ENCODE measurements around the gene SGMS1. TPM values are rescaled to one million over a fixed set of nuclear protein-coding genes. Genes with fewer than 3 reads are reported as not detected.

SGMS1 gene
- total and polyA plus RNA-seq, 2 experiments from 2014 or later, result 15.0 to 34.7 TPM

- no peak for TF ChIP-seq ZNF462 (CRISPR knock-in tag; IDR thresholded peaks at IDR 0.05)
Observed at GRCh38 chr10:50390302-50390701, 233.5 kb downstream of the SGMS1 start (continued).

GRCh38 chr10:50388181-50388580 is 235.6 kb downstream of the SGMS1 start:
- Histone ChIP-seq H2AFZ (no peak overlapping the region), H3K27ac (ENCODE audit: low read depth) (no peak overlapping the region), H3F3A (replicated peaks; ENCODE audit: low read depth) (no peaks in the 10 kb centered on the region), H3K27me3 (ENCODE audit: insufficient read depth) (no peaks in the 10 kb centered on the region), H3K4me2 (no peak overlapping the region), H3K36me3 (ENCODE audit: insufficient read depth) (no peaks in the 10 kb centered on the region), H3K79me2 (replicated peaks; ENCODE audit: insufficient read depth) (peaks cover 14% of the 10 kb centered on the region; the same call in 1 of the 2 replicates), H3K9me2 (ENCODE audit: insufficient read depth) (no peaks in the 10 kb centered on the region), H4K20me1 (replicated peaks; ENCODE audit: insufficient read depth) (no peaks in the 10 kb centered on the region), H3K4me1 (ENCODE audit: insufficient read depth) (peaks cover 40% of the 10 kb centered on the region), H3K4me3 (no peak overlapping the region)
- DNase-seq (ENCODE audit: low spot score) (no peak), ATAC-seq (no peak)
- H3K36me3 Mint-ChIP-seq (ENCODE audit: low read depth), result no peaks in the 10 kb centered on the region
- H3K9me3 Mint-ChIP-seq, result no peaks in the 10 kb centered on the region
- H3K4me1 Mint-ChIP-seq, result peaks cover 45% of the 10 kb centered on the region
- no peak overlapping the region for H3K4me3 Mint-ChIP-seq
- TF ChIP-seq NANOG (IDR thresholded peaks at IDR 0.05; ENCODE audit: borderline replicate concordance) (no peak), ZNF462 (CRISPR knock-in tag; IDR thresholded peaks at IDR 0.05) (no peak), EZH2phosphoT487 (IDR thresholded peaks at IDR 0.05; ENCODE audit: unreplicated experiment) (no peak)
- H3K27ac Mint-ChIP-seq, result no peak overlapping the region
- H3K27me3 Mint-ChIP-seq (ENCODE audit: insufficient read depth, low read depth, poor library complexity), result no peaks in the 10 kb centered on the region
